Thyroid gland (tissue), 4 donors: ENCODE data around the gene EPM2A.

Source experiments
- CTCF ChIP-seq, 6 experiments: fragments of 200-600 bp in 3 of 6; fragments of 450-650 bp in 3 of 6; sonication (generic) in 3 of 6; IDR thresholded peaks; one replicate each; pipeline ENCODE4 v1.5.1; 2016 to 2019; ENCODE audit warnings: antibody characterized with exemption in 6 of 6, mild to moderate bottlenecking in 2 of 6, inconsistent platforms in 1 of 6, moderate library complexity in 1 of 6
- POLR2A ChIP-seq, 2 donors: fragments of 450-650 bp; IDR thresholded peaks; one replicate each; pipeline ENCODE4 v1.6.1; 2017; ENCODE audit warnings: antibody characterized with exemption in 2 of 2, mild to moderate bottlenecking in 2 of 2, moderate library complexity in 1 of 2

GRCh38 chr6:145631374-145631773 is 103.9 kb downstream of the EPM2A start:
- TF ChIP-seq CTCF (IDR thresholded peaks at IDR 0.05) (no peak), POLR2A (IDR thresholded peaks at IDR 0.05) (no peak)
